ENCODE results near the gene VSIG4.

VSIG4 gene

GRCh38 chrX:66008328-66008970, 31.4 kb downstream of the VSIG4 start:
- DNase-seq (ENCODE audit: low spot score), result no peak

GRCh38 chrX:66007851-66008250, 32.0 kb downstream of the VSIG4 start:
- DNase-seq (ENCODE audit: low spot score), result no peak

GRCh38 chrX:66005830-66006449, 33.9 kb downstream of the VSIG4 start:
- DNase-seq (ENCODE audit: low spot score), result peak; percentile 3

GRCh38 chrX:66004928-66005829, 34.7 kb downstream of the VSIG4 start:
- peak; percentile 4 for DNase-seq (ENCODE audit: low spot score)

- DNase-seq (ENCODE audit: low spot score), result peak; percentile 3
These were observed 36.8 kb downstream of the VSIG4 start for GRCh38 chrX:66002824-66003680.

GRCh38 chrX:66001596-66001995, 38.3 kb downstream of the VSIG4 start:
- DNase-seq (ENCODE audit: low spot score), result no peak

- DNase-seq (ENCODE audit: low spot score), result no peak
These were observed 39.1 kb downstream of the VSIG4 start for GRCh38 chrX:66000628-66001272.

GRCh38 chrX:66000178-66000577, 39.7 kb downstream of the VSIG4 start:
- DNase-seq (ENCODE audit: low spot score), result no peak

GRCh38 chrX:65999563-66000148, 40.2 kb downstream of the VSIG4 start:
- DNase-seq (ENCODE audit: low spot score), result no peak

GRCh38 chrX:65999029-65999562, 40.8 kb downstream of the VSIG4 start:
- DNase-seq (ENCODE audit: low spot score), result no peak

GRCh38 chrX:65997978-65998717, 41.7 kb downstream of the VSIG4 start:
- DNase-seq (ENCODE audit: low spot score), result no peak

- DNase-seq (ENCODE audit: low spot score), result no peak
These were observed 45.1 kb downstream of the VSIG4 start for GRCh38 chrX:65994519-65995506.

GRCh38 chrX:65993915-65994460, 45.9 kb downstream of the VSIG4 start:
- DNase-seq (ENCODE audit: low spot score), result no peak

GRCh38 chrX:65993332-65993731, 46.5 kb downstream of the VSIG4 start:
- no peak for DNase-seq (ENCODE audit: low spot score)

GRCh38 chrX:65990702-65991101, 49.2 kb downstream of the VSIG4 start:
- no peak for DNase-seq (ENCODE audit: low spot score)

- DNase-seq (ENCODE audit: low spot score), result no peak
These were observed 52.1 kb downstream of the VSIG4 start for GRCh38 chrX:65987811-65988210.

- DNase-seq (ENCODE audit: low spot score), result peak; percentile 33
These were observed 53.8 kb downstream of the VSIG4 start for GRCh38 chrX:65985922-65986588.

GRCh38 chrX:65985211-65985610, 54.7 kb downstream of the VSIG4 start:
- DNase-seq (ENCODE audit: low spot score), result no peak

Data from Ammon's horn (tissue), 1 donor.